GM13976 (cell line): Measurements from ENCODE around the gene RBPJ.

Source experiments
- DNase-seq: peaks from one replicate; pipeline ENCODE4 v3.0.0; 2012; ENCODE audit warnings: low spot score
- CTCF ChIP-seq: IDR thresholded peaks from 2 replicates; pipeline ENCODE4 v1.5.1; 2012; ENCODE audit warnings: borderline replicate concordance, mild to moderate bottlenecking; ENCODE audit not compliant: insufficient read depth; ENCODE audit errors: extremely low read depth, missing control alignments, control extremely low read depth
- in situ Hi-C: fragments of 300-500 bp; cut with MboI; formaldehyde crosslinking; loops from one replicate; pipeline ENCODE4 v1.12.0; 2022; ENCODE audit warnings: low sequenced_read_pairs, mixed read lengths, inconsistent platforms; ENCODE audit not compliant: unreplicated experiment

RBPJ gene

GRCh38 chr4:26404743-26405206, 84.0 kb downstream of the RBPJ start:
- no peak for DNase-seq
- in situ Hi-C loops: loop anchor here (5.0 kb wide), 1 partner anchor 72 kb away; no protein-coding TSS in a partner anchor
- no peak for TF ChIP-seq CTCF

GRCh38 chr4:26406346-26406975, 85.6 kb downstream of the RBPJ start:
- in situ Hi-C loops: loop anchor here (5.0 kb wide), 1 partner anchor 74 kb away; no protein-coding TSS in a partner anchor
- no peak for DNase-seq
- no peak for TF ChIP-seq CTCF

- TF ChIP-seq CTCF: no peak
- in situ Hi-C loops: loop anchor here (5.0 kb wide), 1 partner anchor 75 kb away; no protein-coding TSS in a partner anchor
- DNase-seq: no peak
These were observed 86.7 kb downstream of the RBPJ start for GRCh38 chr4:26407476-26407875.

- TF ChIP-seq CTCF: peak; percentile 39
- DNase-seq: peak; percentile 61
- in situ Hi-C loops: loop anchor here (10.0 kb wide), 1 partner anchor 336 kb away; no protein-coding TSS in a partner anchor
These were observed 89.8 kb downstream of the RBPJ start for GRCh38 chr4:26410385-26411293.

GRCh38 chr4:26412381-26413372, 91.9 kb downstream of the RBPJ start:
- no peak for TF ChIP-seq CTCF
- in situ Hi-C loops: loop anchor here (10.0 kb wide), 1 partner anchor 338 kb away; no protein-coding TSS in a partner anchor
- no peak for DNase-seq
